Measurements from ENCODE around the gene ERFL.

DNA sequence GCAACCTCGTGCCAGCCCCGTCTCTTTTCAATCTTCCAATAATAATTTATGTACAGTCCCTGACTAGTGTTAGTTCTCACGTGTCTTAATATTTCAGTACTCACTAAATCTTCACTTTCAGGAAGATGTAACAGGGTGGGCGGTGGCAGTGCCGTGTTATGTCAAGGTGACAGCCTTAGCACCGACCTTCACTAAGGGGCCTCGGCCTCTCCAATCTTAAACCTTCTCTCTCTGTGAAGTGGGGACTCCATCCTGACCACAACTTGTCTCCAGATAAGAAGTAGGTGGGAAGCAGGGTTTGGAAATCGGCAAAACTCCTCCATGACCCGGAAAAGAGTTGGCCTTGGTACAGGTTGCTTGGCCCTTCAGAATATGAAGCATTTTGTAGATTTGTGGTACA is 66.4 kb downstream of the ERFL start:
- TF ChIP-seq, protein P1, sequence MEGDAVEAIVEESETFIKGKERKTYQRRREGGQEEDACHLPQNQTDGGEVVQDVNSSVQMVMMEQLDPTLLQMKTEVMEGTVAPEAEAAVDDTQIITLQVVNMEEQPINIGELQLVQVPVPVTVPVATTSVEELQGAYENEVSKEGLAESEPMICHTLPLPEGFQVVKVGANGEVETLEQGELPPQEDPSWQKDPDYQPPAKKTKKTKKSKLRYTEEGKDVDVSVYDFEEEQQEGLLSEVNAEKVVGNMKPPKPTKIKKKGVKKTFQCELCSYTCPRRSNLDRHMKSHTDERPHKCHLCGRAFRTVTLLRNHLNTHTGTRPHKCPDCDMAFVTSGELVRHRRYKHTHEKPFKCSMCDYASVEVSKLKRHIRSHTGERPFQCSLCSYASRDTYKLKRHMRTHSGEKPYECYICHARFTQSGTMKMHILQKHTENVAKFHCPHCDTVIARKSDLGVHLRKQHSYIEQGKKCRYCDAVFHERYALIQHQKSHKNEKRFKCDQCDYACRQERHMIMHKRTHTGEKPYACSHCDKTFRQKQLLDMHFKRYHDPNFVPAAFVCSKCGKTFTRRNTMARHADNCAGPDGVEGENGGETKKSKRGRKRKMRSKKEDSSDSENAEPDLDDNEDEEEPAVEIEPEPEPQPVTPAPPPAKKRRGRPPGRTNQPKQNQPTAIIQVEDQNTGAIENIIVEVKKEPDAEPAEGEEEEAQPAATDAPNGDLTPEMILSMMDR (conservative IDR thresholded peaks at IDR 0.05): no peak
- TF ChIP-seq EZH2 (IDR thresholded peaks at IDR 0.05; ENCODE audit: low read depth): no peak
